NCI-H128 (cell line): ENCODE results near the gene TEX38.

Source experiments
- DNase-seq: peaks from one replicate; lab custom pipeline; 2025; ENCODE audit not compliant: unreplicated experiment; lab: John Stamatoyannopoulos, UW

The TEX38 gene

GRCh38 chr1:46721204-46721603 lies 49.5 kb downstream of the TEX38 start:
- DNase-seq, result no peak

- DNase-seq, result no peak
Observed at GRCh38 chr1:46721686-46722205, 50.1 kb downstream of the TEX38 start.
